Fibroblast of skin of right quadriceps (primary cell): ENCODE measurements around the gene POMGNT2.
"Not testable (repeated sequence)": the region's sequence is repeated elsewhere in the genome, so short reads cannot be mapped to it uniquely, and the experiment has no call there.

ENCODE experiments used
- DNase-seq: peaks from one replicate; pipeline ENCODE4 v3.0.0-alpha.2; 2013

Gene POMGNT2

DNA sequence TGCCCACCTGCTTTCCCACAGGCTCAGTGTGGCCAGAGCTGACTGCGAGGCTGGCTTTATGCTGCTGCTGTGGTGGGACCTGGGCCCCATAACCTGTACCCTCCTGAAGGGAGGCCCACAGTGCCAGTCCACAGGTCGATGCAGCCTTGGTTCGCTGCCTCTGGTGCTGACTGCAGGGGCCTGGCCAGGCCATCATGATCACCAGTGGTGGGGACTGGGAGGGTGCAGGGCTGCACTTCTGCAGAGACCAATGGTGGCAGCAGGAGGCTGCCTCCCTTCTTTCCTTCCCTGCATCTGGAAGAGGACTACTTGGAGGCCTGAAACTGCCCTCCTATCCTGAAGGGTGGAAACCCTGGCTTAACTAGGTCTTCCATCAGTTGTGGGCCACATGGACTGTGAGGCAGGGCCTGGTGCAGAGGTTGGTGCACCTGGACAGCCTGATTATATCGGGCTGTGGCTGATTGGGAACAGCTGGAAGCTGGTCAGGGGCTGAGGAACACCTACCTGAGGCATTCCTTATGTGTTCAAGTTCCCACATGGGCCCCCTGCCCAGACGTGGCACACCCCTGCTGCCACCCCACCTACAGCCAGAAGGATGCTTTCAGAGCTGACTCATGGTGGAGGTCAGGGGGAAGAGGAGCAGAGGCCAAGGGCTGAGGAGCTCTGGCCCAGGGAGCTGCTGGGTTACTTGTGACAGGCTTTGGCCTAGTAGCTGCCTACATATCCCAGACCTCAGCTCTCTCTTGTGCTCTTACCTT lies 29.8 kb downstream of the POMGNT2 start:
- no peak for DNase-seq

DNA sequence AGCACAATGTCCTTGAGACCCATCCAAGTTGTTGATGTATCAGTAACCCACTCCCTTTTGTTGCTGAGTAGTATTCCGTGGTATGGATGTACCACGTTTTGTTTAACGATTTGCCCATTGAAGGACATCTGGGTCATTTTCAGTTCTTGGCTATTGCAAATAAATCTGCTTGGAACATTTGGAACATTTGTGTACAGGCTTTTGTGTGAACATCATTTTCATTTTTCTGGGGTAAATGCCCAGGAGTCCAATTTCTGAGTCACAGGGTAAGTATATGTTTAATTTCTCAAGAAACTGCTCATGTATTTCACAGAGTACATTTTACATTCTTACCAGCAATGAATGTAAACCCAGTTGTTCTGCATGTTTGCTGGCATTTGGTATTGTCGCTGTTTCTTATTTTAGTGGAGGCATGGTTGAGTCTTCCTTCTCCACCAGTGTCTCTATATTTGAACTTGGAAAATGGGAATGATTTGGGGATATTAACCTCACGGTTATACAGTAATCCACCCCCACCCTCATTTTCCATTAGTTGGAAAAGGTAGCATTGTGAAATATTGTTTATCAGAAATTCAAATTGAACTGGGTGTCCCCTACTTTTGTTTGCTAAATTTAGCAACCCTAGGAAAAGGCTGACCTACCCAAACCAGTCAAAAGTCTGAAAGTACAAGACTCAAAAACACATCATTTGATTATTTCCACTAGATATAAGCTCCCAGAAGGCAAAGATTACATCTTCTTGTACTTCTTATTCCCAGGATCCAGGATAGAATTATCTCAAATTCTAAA lies 30.8 kb downstream of the POMGNT2 start:
- DNase-seq, result no peak

DNA sequence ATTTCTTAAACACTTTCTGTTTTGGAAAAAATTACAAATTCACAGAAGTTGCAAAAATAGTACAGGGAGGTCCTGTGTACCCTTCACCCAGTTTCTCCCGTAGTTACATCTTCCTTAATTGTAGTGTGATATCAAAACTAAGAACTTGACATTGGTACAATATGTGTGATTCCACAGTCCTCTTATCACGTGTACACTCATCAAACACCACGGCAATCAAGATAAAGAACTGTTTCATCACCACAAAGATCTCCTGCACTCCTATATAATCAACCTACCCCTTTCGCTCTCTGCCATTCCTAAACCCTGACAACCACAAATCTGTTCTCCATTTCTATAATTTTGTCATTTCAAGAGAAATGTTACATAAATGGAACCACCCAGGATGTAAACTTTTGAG lies 31.4 kb downstream of the POMGNT2 start:
- no peak for DNase-seq

DNA sequence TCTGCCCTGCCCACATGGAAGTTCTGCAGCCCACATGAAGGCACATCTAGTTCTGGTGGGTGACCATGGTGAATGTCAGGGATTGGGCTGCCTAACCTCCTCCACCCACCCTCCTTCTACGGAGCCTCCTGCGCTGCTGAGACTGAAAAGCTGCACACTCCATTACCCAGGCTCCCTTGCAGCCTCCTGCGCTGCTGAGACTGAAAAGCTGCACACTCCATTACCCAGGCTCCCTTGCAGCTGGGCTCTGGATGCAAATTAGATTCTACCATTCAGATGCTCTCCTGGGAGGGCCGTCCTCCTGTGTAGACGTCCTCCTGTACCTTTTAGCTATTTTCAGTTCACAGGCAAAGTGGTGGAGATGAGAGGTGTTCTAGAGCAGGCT lies 32.1 kb downstream of the POMGNT2 start:
- no peak for DNase-seq

DNA sequence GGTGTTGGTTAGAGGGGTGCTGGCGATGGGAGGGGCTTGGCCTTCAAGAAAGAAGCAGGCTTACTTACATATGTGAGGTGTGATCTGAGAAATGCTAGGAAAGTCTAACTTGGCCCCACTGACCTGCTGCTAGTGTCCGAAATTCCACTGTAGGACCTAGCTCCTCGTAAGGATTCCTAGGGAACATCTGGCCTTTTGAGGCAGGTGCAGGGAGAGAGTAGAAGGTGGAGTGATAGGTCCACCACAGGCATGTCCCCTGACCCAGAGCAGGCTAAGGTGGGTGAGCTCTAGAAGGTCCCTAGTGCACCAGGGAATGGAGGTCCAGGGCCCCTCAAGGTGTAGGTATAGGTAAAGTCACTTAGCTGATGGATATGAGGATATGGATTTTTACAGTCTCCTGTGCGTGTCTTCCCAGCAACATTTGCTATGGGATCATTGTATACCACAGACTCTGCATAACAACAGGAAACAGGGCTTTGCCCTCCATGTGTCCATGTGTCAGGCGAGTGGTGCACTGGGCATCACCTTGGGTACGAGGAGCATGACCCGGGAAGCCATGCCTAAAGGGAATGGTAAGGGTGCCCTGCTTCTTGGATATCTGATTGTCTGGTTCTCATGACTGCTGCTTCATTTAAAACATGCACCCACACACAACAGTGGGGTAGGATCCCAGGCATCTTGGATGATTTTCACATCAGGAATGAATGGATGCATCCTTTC lies 32.6 kb downstream of the POMGNT2 start:
- no peak for DNase-seq

DNA sequence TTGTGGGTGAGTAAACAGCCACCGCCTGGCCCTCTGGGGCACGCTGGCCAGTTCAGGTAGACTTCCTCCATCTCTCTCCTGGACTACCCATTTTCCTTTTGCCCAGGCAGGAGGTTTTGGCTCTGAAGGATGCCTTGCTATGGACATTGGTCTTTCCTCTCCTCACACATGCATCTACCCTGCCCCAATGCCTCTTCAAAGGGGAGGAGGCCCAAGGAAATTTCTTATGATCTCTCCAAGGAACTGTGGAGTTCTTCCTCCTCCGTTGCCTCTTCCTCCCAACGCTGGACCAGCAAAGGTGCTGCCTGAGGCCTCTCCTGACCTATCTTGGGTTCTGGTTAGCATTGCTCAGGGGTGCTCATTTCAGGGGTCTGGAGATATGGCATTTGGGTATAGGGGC lies 33.5 kb downstream of the POMGNT2 start:
- DNase-seq, result no peak

DNA sequence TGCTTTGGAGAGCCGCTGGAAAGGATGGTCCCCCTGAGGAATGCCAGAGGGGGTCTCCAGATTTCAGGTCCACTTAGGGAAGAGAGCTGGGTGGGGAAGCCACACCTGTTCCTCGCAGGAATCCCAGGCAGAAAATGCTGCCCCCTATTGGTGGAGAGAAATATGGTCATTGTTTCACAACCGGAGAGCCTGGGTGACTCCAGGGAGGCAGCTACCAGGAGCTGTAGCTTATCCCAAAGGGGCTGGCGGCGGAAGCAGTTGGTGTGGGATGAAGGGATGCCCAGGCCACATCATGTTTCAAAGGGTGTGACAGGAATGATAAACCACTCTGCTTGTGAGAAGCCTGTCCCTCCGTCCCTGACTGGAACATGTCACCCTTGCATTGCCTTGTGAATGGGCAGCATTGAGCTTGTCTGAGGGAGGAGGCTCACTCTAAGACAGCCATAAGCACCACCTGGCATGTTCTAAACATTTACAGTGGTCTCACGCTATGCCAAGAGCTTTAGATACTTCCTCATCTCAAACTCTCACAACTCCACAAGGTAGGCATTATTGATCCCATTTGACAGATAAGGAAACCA lies 34.5 kb downstream of the POMGNT2 start:
- no peak for DNase-seq

DNA sequence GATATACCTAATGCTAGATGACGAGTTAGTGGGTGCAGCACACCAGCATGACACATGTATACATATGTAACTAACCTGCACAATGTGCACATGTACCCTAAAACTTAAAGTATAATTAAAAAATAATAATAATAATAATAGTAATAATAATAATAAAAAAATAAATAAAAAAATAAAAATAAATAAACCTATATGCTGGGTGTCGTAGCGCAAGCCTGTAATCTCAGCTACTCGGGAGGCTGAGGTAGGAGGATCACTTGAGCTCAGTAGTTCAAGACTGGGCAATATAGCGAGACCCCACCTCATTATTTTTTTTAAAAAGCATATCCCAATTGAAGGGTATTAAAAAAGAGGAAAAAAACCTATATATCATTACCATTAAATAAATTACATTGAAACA lies 35.2 kb downstream of the POMGNT2 start:
- not testable (repeated sequence) for DNase-seq

DNA sequence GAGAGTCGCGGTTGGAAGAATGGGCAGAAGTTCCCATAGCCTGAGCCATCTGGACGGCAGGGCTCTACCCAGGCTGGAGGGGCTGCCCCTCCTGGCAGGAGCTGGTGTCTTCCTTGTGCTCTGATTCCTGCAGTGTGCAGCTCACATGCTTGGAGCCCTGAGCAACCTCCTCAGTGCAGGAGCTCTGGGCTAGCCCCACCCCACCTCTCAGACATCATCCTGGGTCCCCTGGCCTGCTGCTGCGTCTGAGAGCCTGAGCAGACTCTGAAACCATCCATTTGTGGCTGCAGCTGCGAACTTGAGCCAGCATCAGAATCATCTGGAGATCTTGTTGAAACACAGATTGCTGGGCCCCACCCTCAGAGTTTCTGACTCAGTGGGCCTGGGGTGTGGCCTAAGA lies 42.8 kb downstream of the POMGNT2 start:
- no peak for DNase-seq

DNA sequence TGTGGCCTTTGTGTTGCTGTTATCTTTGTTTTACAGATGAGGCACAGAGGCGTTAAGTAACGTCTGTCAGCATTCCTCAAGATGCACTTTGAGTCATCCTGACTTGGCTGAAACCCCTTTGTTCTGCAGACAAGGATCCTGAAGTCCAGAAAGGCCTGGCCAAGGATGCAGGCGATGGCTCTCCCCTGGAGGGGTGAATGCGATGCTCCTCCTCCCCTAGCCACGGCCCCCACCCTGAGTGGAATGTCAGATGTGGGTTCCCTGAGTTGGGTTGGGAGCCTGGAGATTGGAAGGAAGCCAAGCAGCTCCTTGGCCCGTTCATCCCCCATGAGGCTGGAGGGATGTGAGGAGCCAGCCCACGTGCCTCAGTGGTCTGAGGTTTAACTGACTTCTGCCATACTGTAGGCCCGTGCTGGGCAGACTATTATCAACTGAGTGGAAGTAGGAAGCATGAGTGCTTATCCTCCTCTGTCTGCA lies 43.3 kb downstream of the POMGNT2 start:
- no peak for DNase-seq

DNA sequence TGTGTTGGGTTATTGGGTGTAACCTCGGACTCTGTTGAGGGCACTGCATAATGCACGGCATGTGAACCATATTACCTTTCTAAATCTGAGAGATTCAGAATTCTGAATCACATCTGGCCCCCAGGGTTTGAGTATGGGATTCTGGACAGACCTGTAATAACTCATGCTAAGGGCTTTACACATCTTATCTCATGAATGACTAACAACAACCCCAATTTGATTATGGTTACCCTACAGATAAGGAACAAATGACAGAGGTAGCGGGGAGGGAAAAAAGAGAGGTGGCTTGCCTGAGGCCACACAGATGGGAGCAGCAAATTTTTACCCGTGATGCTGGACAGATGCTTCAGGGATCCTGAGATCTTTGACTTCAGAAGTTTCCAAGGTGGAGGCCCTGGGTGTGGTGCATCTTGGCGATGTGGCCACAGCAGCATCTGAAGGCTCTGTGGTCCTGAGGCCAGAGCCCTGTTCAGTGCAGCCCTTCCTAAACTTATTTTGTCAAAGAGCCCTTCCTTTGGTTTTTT lies 43.8 kb downstream of the POMGNT2 start:
- DNase-seq, result no peak

DNA sequence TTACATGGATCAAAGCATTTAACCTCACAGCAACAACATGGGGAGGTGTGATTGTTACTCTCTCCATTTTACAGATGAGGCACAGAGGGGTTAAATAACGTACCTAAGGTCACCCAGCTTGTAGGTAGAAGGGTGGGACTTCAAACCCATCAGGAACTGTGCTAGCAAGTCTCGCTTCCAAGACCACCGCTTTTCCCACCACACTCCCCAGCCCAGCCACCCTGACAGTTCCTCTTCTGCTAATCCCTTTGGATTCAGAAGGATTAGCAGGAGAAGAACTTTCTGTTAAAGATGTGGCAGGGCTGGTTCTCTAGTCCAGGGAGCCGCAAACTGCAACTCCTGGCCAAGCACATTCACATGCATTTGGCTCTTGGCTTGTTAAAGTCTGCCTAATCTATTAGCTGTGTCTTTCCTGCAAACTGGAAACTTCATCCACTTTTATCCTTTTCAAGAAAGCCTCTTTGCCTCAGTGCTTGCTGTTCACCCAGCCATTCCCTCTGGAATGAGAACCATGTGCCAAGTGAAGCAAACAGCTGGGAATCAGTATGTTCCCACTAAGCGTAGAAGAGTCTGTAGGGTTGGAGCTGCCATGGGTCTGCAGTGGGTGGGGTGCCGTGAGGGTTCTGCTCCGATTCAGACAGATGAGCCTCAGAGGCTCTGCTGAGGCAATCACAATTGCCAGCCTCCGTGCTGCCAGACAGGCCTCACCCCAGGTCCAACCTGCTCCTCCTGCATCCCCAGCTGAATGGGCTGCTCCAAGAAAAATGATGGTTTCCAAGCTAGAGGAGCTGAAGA lies 44.6 kb downstream of the POMGNT2 start:
- DNase-seq, result no peak

DNA sequence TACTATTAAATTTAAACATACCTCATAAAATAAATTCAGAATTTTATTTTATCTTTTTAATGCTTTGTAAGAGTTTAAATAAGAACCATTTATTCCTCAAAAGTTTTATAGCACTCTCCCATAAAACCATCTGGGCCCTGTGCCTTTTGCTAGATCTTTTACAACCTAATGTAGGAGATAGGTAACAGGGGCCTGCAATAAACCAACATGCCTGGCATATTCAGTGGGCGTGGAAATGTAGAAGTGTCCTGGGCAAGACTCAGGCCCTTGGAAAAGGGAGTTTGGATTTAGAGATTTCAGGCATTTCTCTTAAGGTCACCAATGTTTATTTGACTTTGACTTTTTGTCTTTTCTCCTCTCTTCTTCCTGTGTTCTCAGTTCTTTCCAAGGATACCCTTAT lies 46.4 kb downstream of the POMGNT2 start:
- DNase-seq, result no peak

DNA sequence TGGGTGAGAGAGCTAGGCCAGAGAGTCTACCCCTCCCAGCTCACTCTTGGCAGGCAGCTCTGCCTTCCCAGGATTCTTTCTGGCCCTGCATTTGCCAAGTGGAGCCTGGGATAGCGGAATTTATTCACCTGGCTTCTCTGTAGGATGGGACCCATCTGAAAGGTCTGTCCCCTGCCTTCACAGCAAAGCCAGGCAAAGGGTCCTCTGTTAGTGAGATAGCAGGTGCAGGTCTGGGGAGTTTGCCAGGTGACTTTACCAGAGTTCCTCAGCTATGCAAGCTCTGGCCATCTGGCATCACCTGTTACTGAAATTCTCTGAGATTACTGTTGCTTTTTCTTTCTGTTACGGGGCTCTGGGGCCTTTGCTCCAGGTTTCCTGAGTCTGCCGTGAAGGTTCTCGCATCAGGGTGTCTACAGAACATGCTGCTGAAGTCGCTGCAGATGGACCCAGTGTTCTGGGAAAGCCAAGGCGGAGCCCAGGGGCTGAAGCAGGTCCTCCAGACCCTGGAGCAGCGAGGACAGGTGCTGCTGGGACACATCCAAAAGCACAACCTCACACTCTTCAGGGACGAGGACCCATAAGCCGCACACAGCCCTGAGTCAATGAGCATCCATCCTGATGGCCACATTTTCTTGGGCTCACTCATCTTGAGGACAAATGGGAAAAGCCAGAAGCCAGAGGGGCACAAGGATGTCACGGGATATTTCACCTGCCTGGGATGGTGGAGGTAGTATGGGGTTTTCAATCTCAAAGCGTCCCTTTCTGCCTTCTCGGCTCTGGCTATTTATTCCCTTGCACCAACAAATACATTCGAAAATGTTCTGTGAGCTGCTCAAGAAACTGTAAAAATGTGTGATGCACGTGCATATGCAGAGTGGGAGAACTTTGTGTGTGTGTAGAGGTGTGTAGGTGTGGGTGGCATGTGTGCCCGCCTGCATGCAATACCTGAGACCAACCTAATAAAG lies 49.8 kb downstream of the POMGNT2 start:
- no peak for DNase-seq

DNA sequence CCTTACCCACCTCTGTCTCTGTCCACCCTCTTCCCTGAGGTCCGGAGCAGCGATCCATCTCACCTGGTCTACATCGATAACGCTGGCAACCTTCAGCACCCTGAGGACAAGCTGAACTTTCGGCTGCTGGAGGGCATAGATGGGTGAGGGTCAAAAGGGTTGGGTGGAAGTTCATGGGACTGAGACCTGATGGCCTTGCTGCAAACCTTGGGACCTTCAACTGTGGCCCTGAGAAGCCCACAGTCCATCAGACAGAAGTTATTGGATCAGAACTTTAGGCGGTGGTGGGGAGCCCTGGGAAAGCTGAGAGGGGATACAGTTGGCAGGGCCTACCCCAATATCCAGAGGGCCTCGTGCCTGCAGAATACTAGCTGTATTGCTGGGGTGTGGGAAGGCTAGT lies 50.5 kb downstream of the POMGNT2 start:
- no peak for DNase-seq

DNA sequence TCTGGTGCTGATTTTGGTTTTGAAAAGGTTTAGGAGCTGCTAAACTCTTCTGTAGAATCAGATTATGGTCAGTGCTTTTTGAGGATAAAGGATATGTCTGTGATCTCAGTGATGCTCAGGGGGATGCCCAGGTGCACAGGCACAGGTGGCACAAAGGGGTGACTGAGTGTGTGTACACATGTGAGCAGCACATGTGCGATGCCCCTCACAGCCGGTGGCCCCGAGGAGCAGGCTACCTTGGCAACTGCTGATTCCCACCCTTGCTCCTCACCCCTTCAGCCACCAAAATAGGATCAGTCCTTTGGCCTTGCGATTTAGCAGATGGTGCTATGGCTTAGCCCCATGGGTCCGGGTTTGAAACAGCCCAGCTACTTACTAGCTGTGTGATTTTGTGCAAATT lies 51.1 kb downstream of the POMGNT2 start:
- DNase-seq, result no peak

DNA sequence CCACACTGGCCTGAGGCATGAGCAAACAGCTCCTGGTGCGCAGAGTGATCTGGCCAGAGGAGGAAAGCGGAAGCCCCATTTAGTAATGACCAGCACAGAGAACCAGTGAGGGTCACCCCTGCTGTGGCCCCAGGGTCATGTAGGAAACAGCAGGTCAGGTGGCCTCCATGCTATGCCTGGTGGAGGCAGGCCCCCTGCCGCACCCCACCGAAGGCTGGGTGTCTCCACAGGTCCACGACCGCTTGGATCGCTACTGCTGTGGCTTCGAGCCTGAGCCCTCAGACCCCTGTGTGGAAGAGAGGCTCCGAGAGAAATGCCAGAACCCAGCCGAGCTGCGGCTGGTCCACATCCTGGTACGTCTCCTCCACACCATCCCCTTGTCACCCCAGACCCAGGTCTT lies 52.6 kb downstream of the POMGNT2 start:
- DNase-seq, result no peak

DNA sequence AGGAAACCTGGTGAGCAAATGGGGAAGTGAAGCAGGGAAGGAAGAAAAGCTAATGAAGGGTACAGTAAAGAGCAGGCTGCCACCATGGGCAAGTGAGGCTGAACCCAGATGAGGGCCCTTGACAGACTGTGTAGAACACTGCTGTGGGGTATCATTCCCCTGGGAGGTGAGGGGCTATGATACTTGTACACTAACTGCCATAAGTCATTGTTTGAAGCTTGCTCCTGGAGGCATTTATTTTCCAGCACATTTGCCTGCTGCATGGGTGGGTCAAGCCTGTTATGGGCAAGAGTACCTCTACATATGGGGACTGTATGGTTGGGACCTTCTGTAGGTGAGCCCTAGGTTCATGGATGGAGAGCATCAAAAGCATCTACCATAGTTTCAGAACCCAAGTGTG lies 57.4 kb downstream of the POMGNT2 start:
- no peak for DNase-seq

DNA sequence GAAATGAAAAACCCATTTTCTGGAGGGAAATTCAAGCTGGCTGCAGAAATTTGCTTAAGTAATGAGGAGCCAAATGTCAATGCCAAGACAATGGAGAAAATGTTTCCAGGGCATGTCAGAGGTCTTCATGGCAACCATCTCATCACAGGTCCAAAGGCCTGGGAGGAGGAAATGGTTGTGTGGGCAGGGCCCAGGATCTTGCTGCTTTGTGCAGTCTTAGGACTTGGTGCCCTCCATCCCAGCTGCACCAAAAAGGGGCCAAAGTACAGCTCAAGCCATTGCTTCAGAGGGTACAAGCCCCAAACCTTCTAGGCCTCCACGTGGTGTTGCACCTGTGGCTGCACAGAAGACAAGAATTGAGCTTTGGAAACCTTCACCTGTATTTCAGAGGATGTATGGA lies 59.3 kb downstream of the POMGNT2 start:
- no peak for DNase-seq

DNA sequence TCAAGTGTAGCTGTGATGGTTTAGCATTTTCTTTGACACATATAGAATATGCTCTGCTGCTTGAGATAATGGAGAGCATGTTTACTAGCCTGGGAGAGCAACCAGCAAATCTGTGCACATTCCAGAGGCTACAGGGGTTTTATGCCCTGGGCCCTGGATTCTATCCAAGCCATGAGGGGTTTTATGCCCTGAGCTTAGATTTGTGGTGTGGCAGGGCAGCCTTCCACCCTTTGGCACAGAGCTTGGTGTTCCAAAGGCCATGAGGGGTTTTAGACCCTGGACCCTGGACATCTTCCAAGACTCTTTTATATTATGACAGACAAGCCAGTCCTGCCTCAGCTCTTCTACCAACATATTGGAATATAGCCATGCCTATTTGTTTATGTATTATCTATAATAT lies 60.8 kb downstream of the POMGNT2 start:
- DNase-seq, result not testable (repeated sequence)

DNA sequence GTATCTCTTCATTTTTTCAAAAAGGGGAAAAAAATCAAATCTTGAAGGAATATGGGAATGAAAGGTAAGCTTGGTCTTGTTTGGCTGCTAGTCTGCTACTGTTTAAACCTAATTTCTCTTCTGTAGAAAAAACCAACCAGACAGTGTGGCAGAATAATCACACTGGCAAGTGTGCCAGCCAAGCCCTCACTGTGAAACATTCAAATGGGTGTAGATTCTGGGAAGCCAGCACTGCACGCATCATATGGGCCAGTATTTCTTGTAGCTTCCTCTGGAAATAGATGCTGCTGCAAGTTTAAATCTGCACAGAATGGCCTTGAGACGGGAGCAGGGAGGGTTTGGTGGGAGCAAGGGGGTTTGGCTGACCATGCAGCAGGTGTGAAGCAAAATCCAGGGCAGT lies 62.1 kb downstream of the POMGNT2 start:
- no peak for DNase-seq
